ENCODE measurements around the gene CCDC83. TPM values are rescaled to one million over a fixed set of nuclear protein-coding genes. Genes with fewer than 3 reads are reported as not detected.

CCDC83 gene
- total RNA-seq, 4 donors from 2014 or later: 0.21 TPM; not detected in 3

DNA sequence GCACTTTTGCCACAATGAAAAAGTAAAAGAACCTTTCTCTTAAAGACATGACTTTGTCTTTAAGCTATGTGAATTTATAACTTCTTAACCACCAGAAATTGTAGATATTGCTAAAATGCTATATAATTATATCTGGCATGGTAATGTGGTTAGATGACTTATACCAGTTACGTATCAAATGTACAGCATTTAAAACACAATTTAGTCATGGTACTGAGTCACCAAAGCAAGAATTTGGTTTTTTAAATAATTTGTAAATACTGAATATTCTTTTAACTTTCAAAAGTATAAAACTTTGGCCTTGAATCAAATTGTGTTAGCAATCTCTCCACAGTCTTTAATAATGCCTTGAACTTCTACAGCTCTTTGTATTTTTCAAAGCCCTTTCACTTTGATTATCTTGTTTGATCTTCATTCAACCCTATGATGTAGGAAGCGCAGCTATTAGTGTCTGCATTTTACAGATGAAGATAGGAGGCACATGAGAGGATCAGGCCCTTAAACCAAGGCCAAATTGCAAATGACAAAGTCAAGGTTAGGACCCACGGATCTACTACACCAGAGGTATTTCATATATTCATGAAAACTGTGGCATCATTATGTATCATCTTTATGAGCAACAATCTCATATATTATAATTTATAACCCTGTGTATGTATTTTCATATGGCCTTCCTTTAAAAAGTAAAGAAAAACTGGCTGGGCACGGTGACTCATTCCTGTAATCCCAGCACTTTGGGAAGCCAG, 39.8 kb upstream of the CCDC83 start:
- Histone ChIP-seq H3K4me3 (no peak overlapping the region), H3K27me3 (no peaks in the 10 kb centered on the region), H3K27ac (no peak overlapping the region), H3K36me3 (no peaks in the 10 kb centered on the region), H3K9me3 (no peaks in the 10 kb centered on the region), H3K4me1 (peaks cover 0 to 3% of the 10 kb centered on the region in 2 donors)
- TF ChIP-seq CTCF (IDR thresholded peaks at IDR 0.05) (no peak), POLR2A (IDR thresholded peaks at IDR 0.05) (no peak)
- intact Hi-C loops (cut with DNase I; ENCODE audit: low total_unique reads): no loop called here
- no peak for DNase-seq

GRCh38 chr11:85819441-85819840, 35.7 kb upstream of the CCDC83 start:
- no peak for TF ChIP-seq POLR2A (IDR thresholded peaks at IDR 0.05)
- no peak for TF ChIP-seq CTCF (IDR thresholded peaks at IDR 0.05)
- Histone ChIP-seq H3K9me3 (no peaks in the 10 kb centered on the region), H3K4me1 (no peaks in the 10 kb centered on the region), H3K27ac (no peak overlapping the region), H3K27me3 (no peaks in the 10 kb centered on the region), H3K4me3 (no peak overlapping the region), H3K36me3 (no peaks in the 10 kb centered on the region)
- DNase-seq: no peak
- intact Hi-C loops (cut with DNase I; ENCODE audit: low total_unique reads): no loop called here

DNA sequence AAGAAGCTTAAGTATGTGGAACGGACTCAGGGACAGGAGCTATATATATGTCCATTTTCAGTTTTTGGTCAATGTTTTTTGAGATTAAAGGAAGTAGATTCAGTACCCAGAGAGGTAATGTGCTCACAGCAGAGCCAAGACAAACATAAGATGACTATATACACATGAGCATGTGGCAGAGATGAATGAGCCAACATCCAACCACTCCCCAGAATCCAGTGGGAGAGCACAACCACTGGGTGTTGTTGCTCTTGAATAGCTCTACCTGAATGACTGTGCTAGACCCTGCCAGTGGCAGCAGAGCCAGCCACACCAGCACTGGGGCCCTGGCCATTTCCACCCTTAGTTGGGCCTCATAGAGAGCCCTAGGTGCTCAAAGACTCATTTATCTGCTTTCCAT, 33.5 kb upstream of the CCDC83 start:
- H3K4me3 ChIP-seq: no peak overlapping the region
- H3K27ac ChIP-seq: no peak overlapping the region
- intact Hi-C loops (cut with DNase I; ENCODE audit: low total_unique reads): no loop called here
- DNase-seq: no peak
- no peak for TF ChIP-seq POLR2A (IDR thresholded peaks at IDR 0.05)
- no peak for TF ChIP-seq CTCF (IDR thresholded peaks at IDR 0.05)
- H3K27me3 ChIP-seq: no peaks in the 10 kb centered on the region
- no peaks in the 10 kb centered on the region for H3K36me3 ChIP-seq
- peaks cover 0 to 5% of the 10 kb centered on the region in 2 donors for H3K4me1 ChIP-seq
- H3K9me3 ChIP-seq: no peaks in the 10 kb centered on the region

GRCh38 chr11:85822814-85823213, 32.4 kb upstream of the CCDC83 start:
- TF ChIP-seq POLR2A (IDR thresholded peaks at IDR 0.05) (no peak), CTCF (IDR thresholded peaks at IDR 0.05) (no peak)
- Histone ChIP-seq H3K36me3 (no peaks in the 10 kb centered on the region), H3K4me1 (peaks cover 0 to 13% of the 10 kb centered on the region in 2 donors), H3K27me3 (no peaks in the 10 kb centered on the region), H3K27ac (no peak overlapping the region), H3K9me3 (no peaks in the 10 kb centered on the region), H3K4me3 (no peak overlapping the region)
- intact Hi-C loops (cut with DNase I; ENCODE audit: low total_unique reads): no loop called here
- no peak for DNase-seq

- TF ChIP-seq POLR2A (IDR thresholded peaks at IDR 0.05) (no peak), CTCF (IDR thresholded peaks at IDR 0.05) (no peak)
- intact Hi-C loops (cut with DNase I; ENCODE audit: low total_unique reads): no loop called here
- H3K27ac ChIP-seq: no peak overlapping the region
- H3K4me1 ChIP-seq: peaks cover 0 to 13% of the 10 kb centered on the region in 2 donors
- H3K36me3 ChIP-seq: no peaks in the 10 kb centered on the region
- no peak overlapping the region for H3K4me3 ChIP-seq
- DNase-seq: no peak
- no peaks in the 10 kb centered on the region for H3K9me3 ChIP-seq
- H3K27me3 ChIP-seq: no peaks in the 10 kb centered on the region
Observed at GRCh38 chr11:85823816-85824215, 31.4 kb upstream of the CCDC83 start.

All from uterus (tissue), 4 donors.